Lower leg skin (tissue), 4 donors: Measurements from ENCODE around the gene TNFAIP2. TPM values are rescaled to one million over a fixed set of nuclear protein-coding genes. Genes with fewer than 3 reads are reported as not detected.

ENCODE experiments used
- DNase-seq, 2 donors: peaks; one replicate each; pipeline ENCODE4 v3.0.0-alpha.2; 2019; ENCODE audit warnings: low spot score in 2 of 2
- H3K4me3 ChIP-seq: fragments of 200-600 bp; sonication (generic); 2 replicates; pipeline ENCODE4 v1.5.1; 2017; ENCODE audit warnings: mild to moderate bottlenecking, low read depth; ENCODE audit not compliant: poor library complexity, severe bottlenecking
- POLR2A ChIP-seq, 2 donors: fragments of 450-650 bp; IDR thresholded peaks; one replicate each; pipeline ENCODE4 v1.6.1; 2016 to 2017; ENCODE audit warnings: antibody characterized with exemption in 2 of 2, mild to moderate bottlenecking in 1 of 2, moderate library complexity in 1 of 2
- WGBS, 2 donors: methylation state at CpG; one replicate each; pipeline ENCODE4 v1.1.5; 2018; 5-methylcytosine and 5-hydroxymethylcytosine counted together
- intact Hi-C: fragments of 100-400 bp; cut with DNase I; formaldehyde crosslinking; loops from one replicate; pipeline ENCODE4 v1.15.0; 2023; ENCODE audit warnings: low total_unique reads
- total RNA-seq, 4 donors: library from RNA; depleted of rRNA; stranded (reverse); fragments of >200 nt; gene quantifications; one replicate each; pipeline ENCODE4 v1.1.0, GENCODE V29; 2016
- TF ChIP-seq, protein P1 (sequence below), 3 donors: fragments of 450-650 bp; IDR thresholded peaks; one replicate each; pipeline ENCODE4 v1.5.1; 2016; ENCODE audit warnings: antibody characterized with exemption in 3 of 3, mild to moderate bottlenecking in 3 of 3, moderate library complexity in 2 of 3

TNFAIP2 gene
- total RNA-seq, 4 donors from 2014 or later, result 8.2 to 33.6 (median 20.3) TPM

DNA sequence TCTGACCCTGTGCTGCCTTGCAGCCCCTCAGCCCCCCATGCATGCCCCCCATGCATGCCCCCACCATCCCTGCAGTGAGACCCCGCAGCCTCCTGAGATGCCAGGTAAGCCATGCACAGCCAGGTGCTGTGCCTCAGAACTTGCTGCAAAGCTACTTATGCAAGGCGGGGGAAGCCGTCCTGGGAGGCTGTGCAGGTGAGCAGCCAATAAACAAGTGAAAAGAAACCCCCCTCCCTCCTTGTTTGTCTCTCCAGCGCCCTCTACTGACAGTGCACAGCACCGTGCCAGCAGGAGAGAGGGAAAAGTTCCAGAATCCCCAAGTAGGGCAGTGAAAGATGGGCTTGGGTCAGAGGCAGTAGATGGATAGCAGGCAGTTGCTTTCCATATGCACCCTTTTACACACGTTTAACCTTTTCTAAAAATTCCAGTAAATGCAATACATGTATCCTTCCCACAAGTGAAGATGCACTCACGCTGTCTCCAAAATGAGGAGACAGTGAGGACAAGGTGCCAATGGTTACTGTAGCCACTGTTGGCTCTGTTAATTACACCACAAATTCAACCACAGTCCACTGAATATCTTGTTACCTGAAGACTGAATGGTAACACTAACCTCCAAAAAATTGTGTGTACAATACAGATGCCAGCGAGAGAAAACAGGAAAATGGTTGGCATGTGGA is 18.0 kb downstream of the TNFAIP2 start:
- intact Hi-C loops, result no loop called here
- WGBS, 2 donors, result 38% methylated on average over 8 of the region's 8 CpGs

DNA sequence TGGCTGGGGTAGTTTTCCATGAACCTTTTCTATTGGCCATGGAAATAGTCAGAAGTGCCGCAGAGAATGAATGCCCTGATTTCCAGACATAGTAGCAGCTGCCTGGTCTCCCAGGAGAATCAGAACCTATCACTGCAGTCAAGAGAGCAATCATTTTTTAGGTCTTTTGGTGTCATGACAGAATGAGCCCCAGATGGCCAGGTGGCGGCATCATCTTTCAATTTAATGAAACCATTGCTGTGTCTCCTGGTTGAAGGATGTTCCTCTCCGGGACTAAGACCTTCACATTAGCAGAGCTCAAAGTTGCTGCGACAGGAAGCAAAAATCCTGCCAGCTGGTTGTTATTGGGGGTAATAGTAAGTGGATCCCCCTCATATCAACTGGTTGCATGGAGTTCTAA is 18.8 kb downstream of the TNFAIP2 start:
- no peak for DNase-seq
- no peak for TF ChIP-seq POLR2A (IDR thresholded peaks at IDR 0.05)
- TF ChIP-seq, protein P1, sequence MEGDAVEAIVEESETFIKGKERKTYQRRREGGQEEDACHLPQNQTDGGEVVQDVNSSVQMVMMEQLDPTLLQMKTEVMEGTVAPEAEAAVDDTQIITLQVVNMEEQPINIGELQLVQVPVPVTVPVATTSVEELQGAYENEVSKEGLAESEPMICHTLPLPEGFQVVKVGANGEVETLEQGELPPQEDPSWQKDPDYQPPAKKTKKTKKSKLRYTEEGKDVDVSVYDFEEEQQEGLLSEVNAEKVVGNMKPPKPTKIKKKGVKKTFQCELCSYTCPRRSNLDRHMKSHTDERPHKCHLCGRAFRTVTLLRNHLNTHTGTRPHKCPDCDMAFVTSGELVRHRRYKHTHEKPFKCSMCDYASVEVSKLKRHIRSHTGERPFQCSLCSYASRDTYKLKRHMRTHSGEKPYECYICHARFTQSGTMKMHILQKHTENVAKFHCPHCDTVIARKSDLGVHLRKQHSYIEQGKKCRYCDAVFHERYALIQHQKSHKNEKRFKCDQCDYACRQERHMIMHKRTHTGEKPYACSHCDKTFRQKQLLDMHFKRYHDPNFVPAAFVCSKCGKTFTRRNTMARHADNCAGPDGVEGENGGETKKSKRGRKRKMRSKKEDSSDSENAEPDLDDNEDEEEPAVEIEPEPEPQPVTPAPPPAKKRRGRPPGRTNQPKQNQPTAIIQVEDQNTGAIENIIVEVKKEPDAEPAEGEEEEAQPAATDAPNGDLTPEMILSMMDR (IDR thresholded peaks at IDR 0.05), result no peak
- intact Hi-C loops, result no loop called here
- H3K4me3 ChIP-seq, result no peak overlapping the region
- WGBS, 2 donors, result 91 to 95% methylated on average over 4 of the region's 4 CpGs

More for the DNA sequence above, 18.0 kb downstream of the TNFAIP2 start:
- no peak overlapping the region for H3K4me3 ChIP-seq
- no peak for DNase-seq
- TF ChIP-seq, protein P1 (IDR thresholded peaks at IDR 0.05), result no peak
- TF ChIP-seq POLR2A (IDR thresholded peaks at IDR 0.05), result no peak

DNA sequence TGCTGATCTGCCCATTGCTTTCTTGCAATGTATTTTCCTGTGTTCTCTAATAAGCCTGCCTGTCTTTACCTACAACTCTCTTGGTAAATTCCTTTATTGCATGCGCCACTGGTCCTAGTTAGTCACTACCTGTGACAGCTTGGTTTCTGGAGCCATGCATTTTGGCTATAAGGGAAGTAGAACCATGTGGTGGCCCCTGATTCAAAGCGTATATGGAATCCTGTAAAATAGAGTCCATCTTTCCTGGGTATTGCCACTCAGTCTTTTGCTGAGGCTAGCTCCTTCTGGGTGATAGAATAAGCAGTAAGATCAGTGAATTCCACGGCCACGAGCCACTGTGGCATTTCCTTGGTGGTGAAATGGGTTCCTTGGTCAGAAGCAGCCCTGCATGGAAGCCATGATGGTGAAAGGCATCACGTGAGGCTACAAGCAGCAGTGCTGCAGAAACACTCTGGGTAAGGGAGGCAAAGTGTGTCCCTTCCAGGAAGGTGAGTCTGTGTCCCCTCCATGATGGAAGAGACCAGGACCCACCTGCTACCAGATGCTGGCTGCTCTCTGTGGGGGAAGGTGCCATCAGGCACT is 19.6 kb downstream of the TNFAIP2 start:
- WGBS, 2 donors, result 62 to 76% methylated on average over 5 of the region's 5 CpGs
- TF ChIP-seq, protein P1 (IDR thresholded peaks at IDR 0.05), result no peak
- TF ChIP-seq POLR2A (IDR thresholded peaks at IDR 0.05), result no peak
- no peak overlapping the region for H3K4me3 ChIP-seq
- DNase-seq, result no peak
- intact Hi-C loops, result no loop called here

DNA sequence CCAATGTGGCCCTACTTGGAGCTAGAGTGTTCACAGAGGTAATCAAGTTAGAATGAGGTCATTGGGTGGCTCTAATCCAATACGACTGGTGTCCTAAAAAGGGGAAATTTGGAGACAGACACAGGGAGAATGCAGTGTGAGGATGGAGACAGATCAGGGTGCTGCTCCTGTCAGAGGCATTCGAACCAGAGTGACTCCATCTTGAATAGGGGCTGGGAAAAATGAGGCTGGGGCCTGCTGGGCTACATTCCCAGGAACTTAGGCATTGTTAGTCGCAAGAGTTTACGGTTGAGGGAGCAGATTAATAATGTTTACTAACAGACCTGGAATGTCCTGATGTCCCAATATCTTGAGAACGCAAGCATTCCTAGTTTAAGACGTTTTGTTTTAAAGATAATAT is 20.2 kb downstream of the TNFAIP2 start:
- intact Hi-C loops, result no loop called here
- WGBS, 2 donors, result 71 to 74% methylated on average over 6 of the region's 6 CpGs
- H3K4me3 ChIP-seq, result no peak overlapping the region
- TF ChIP-seq POLR2A (IDR thresholded peaks at IDR 0.05), result no peak
- TF ChIP-seq, protein P1 (IDR thresholded peaks at IDR 0.05), result no peak
- no peak for DNase-seq

DNA sequence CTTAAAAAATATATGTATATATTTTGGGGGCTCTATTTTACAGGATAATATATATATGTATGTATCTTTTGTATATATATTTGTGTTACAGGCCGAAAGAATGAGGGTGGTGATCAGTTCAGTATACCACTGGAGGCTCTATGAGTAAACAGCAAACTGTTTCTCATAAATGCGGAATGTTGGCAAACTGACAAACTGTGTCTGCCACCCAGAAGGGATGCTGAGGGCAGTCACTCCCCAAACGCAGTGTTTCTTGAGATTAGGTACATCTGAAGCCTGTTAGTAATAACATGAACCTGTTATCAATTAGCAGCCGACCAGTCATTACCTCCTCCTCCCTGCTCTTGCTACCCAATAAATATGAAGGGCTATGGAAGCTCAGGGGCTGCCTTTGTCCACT is 20.8 kb downstream of the TNFAIP2 start:
- TF ChIP-seq, protein P1 (IDR thresholded peaks at IDR 0.05), result no peak
- TF ChIP-seq POLR2A (IDR thresholded peaks at IDR 0.05), result no peak
- H3K4me3 ChIP-seq, result no peak overlapping the region
- 28 to 39% methylated on average over 4 of the region's 4 CpGs for WGBS, 2 donors
- intact Hi-C loops, result no loop called here
- no peak for DNase-seq
